ENCODE measurements around the gene PRR20G.

Gene PRR20G

GRCh38 chr3:127276396-127276795 is 11.4 kb downstream of the PRR20G start:
- peaks cover 18% of the 10 kb centered on the region for H3K9me3 ChIP-seq (ENCODE audit: insufficient read depth, low read length, severe bottlenecking)

GRCh38 chr3:127275287-127275781 is 12.5 kb downstream of the PRR20G start:
- H3K4me1 ChIP-seq (ENCODE audit: insufficient read depth, low read length): no peaks in the 10 kb centered on the region
- DNase-seq (no peak), ATAC-seq (ENCODE audit: insufficient read depth, low read depth) (no peak)
- H2AFZ ChIP-seq (ENCODE audit: low read depth, low read length): no peak overlapping the region
- no peaks in the 10 kb centered on the region for H3K79me2 ChIP-seq (ENCODE audit: insufficient read depth, low read length)
- peaks cover 18% of the 10 kb centered on the region for H3K9me3 ChIP-seq (ENCODE audit: insufficient read depth, low read length, severe bottlenecking)
- no peak for TF ChIP-seq CTCF (IDR thresholded peaks at IDR 0.05; ENCODE audit: borderline replicate concordance, extremely low read depth, low read length, poor library complexity, severe bottlenecking)
- TF ChIP-seq EZH2 (IDR thresholded peaks at IDR 0.05; ENCODE audit: borderline replicate concordance, low read depth, low read length, severe bottlenecking): no peak
- H3K9ac ChIP-seq (ENCODE audit: low read depth, low read length): no peak overlapping the region
- H3K4me3 ChIP-seq (ENCODE audit: low read depth in 1 of 2, low read length in 2 of 2): no peak overlapping the region
- H3K27me3 ChIP-seq (ENCODE audit: insufficient read depth, low read length, poor library complexity): no peaks in the 10 kb centered on the region
- no peaks in the 10 kb centered on the region for H4K20me1 ChIP-seq (ENCODE audit: insufficient read depth, low read length)
- no peak overlapping the region for H3K4me2 ChIP-seq (ENCODE audit: insufficient read depth, low read length)
- H3K36me3 ChIP-seq (ENCODE audit: insufficient read depth, low read length): no peaks in the 10 kb centered on the region
- H3K27ac ChIP-seq (ENCODE audit: low read length): no peak overlapping the region

More at GRCh38 chr3:127276396-127276795, 11.4 kb downstream of the PRR20G start:
- H3K9ac ChIP-seq (ENCODE audit: low read depth, low read length): no peak overlapping the region
- H3K4me2 ChIP-seq (ENCODE audit: insufficient read depth, low read length): no peak overlapping the region
- no peaks in the 10 kb centered on the region for H3K36me3 ChIP-seq (ENCODE audit: insufficient read depth, low read length)
- H3K4me1 ChIP-seq (ENCODE audit: insufficient read depth, low read length): no peaks in the 10 kb centered on the region
- no peaks in the 10 kb centered on the region for H4K20me1 ChIP-seq (ENCODE audit: insufficient read depth, low read length)
- ATAC-seq (ENCODE audit: insufficient read depth, low read depth): no peak
- no peak for DNase-seq
- no peak overlapping the region for H2AFZ ChIP-seq (ENCODE audit: low read depth, low read length)
- TF ChIP-seq EZH2 (IDR thresholded peaks at IDR 0.05; ENCODE audit: borderline replicate concordance, low read depth, low read length, severe bottlenecking) (no peak), CTCF (IDR thresholded peaks at IDR 0.05; ENCODE audit: borderline replicate concordance, extremely low read depth, low read length, poor library complexity, severe bottlenecking) (no peak)
- no peaks in the 10 kb centered on the region for H3K79me2 ChIP-seq (ENCODE audit: insufficient read depth, low read length)
- no peak overlapping the region for H3K4me3 ChIP-seq (ENCODE audit: low read depth in 1 of 2, low read length in 2 of 2)
- no peak overlapping the region for H3K27ac ChIP-seq (ENCODE audit: low read length)
- H3K27me3 ChIP-seq (ENCODE audit: insufficient read depth, low read length, poor library complexity): no peaks in the 10 kb centered on the region

GRCh38 chr3:127274200-127274760 is 13.6 kb downstream of the PRR20G start:
- no peak overlapping the region for H2AFZ ChIP-seq (ENCODE audit: low read depth, low read length)
- H3K4me2 ChIP-seq (ENCODE audit: insufficient read depth, low read length): no peak overlapping the region
- TF ChIP-seq EZH2 (IDR thresholded peaks at IDR 0.05; ENCODE audit: borderline replicate concordance, low read depth, low read length, severe bottlenecking): no peak
- no peak for TF ChIP-seq CTCF (IDR thresholded peaks at IDR 0.05; ENCODE audit: borderline replicate concordance, extremely low read depth, low read length, poor library complexity, severe bottlenecking)
- no peak overlapping the region for H3K27ac ChIP-seq (ENCODE audit: low read length)
- no peak overlapping the region for H3K9ac ChIP-seq (ENCODE audit: low read depth, low read length)
- H4K20me1 ChIP-seq (ENCODE audit: insufficient read depth, low read length): no peaks in the 10 kb centered on the region
- no peaks in the 10 kb centered on the region for H3K36me3 ChIP-seq (ENCODE audit: insufficient read depth, low read length)
- ATAC-seq (ENCODE audit: insufficient read depth, low read depth) (no peak), DNase-seq (no peak)
- no peaks in the 10 kb centered on the region for H3K4me1 ChIP-seq (ENCODE audit: insufficient read depth, low read length)
- H3K27me3 ChIP-seq (ENCODE audit: insufficient read depth, low read length, poor library complexity): no peaks in the 10 kb centered on the region
- no peak overlapping the region for H3K4me3 ChIP-seq (ENCODE audit: low read depth in 1 of 2, low read length in 2 of 2)
- H3K79me2 ChIP-seq (ENCODE audit: insufficient read depth, low read length): no peaks in the 10 kb centered on the region
- H3K9me3 ChIP-seq (ENCODE audit: insufficient read depth, low read length, severe bottlenecking): peaks cover 20% of the 10 kb centered on the region
